Sigmoid colon (tissue), 7 donors: ENCODE measurements around the gene HMX3. TPM values are rescaled to one million over a fixed set of nuclear protein-coding genes. Genes with fewer than 3 reads are reported as not detected.

Source experiments
- DNase-seq: peaks from one replicate; pipeline ENCODE4 v3.0.0-alpha.2; 2019
- H3K27ac ChIP-seq, 4 donors: fragments of 200-600 bp; sonication (generic); one replicate each; pipeline ENCODE4 v1.5.1; 2016 to 2019; ENCODE audit warnings: mild to moderate bottlenecking in 1 of 4
- H3K27me3 ChIP-seq, 3 donors: fragments of 200-600 bp; sonication (generic); one replicate each; pipeline ENCODE4 v1.5.1; 2019; ENCODE audit warnings: mild to moderate bottlenecking in 1 of 3
- H3K36me3 ChIP-seq, 4 donors: fragments of 200-600 bp; sonication (generic); one replicate each; pipeline ENCODE4 v1.5.1; 2016 to 2019
- H3K4me1 ChIP-seq, 4 donors: fragments of 200-600 bp; sonication (generic); one replicate each; pipeline ENCODE4 v1.5.1; 2017 to 2019
- H3K4me3 ChIP-seq, 4 donors: fragments of 200-600 bp; sonication (generic); one replicate each; pipeline ENCODE4 v1.5.1; 2017 to 2019; ENCODE audit warnings: mild to moderate bottlenecking in 2 of 4, moderate library complexity in 1 of 4
- H3K9me3 ChIP-seq, 4 donors: fragments of 200-600 bp in 3 of 4; sonication (generic) in 3 of 4; one replicate each; pipeline versions ENCODE4 v1.5.1 to v1.6.1; 2013 to 2019
- CTCF ChIP-seq, 4 experiments: fragments of 450-650 bp in 3 of 4; fragments of 200-600 bp in 1 of 4; IDR thresholded peaks; one replicate each; pipeline ENCODE4 v1.5.1; 2016 to 2019; ENCODE audit warnings: antibody characterized with exemption in 4 of 4, mild to moderate bottlenecking in 3 of 4, moderate library complexity in 2 of 4
- EP300 ChIP-seq, 4 donors: sonication (generic); formaldehyde crosslinking; IDR thresholded peaks; one replicate each; pipeline ENCODE4 v1.6.1; 2017; ENCODE audit warnings: antibody characterized with exemption in 4 of 4
- POLR2A ChIP-seq, 2 donors: fragments of 450-650 bp; IDR thresholded peaks; one replicate each; pipeline ENCODE4 v1.6.1; 2016; ENCODE audit warnings: antibody characterized with exemption in 2 of 2, mild to moderate bottlenecking in 2 of 2, moderate library complexity in 2 of 2
- POLR2AphosphoS5 ChIP-seq, 4 donors: sonication (generic); formaldehyde crosslinking; IDR thresholded peaks; one replicate each; pipeline ENCODE4 v1.6.1; 2017; ENCODE audit warnings: antibody characterized with exemption in 4 of 4
- WGBS, 2 donors: extraction: QIAGEN DNeasy Blood & Tissue Kit; methylation state at CpG; one replicate each; pipeline ENCODE4 v1.1.7; 2013; 5-methylcytosine and 5-hydroxymethylcytosine counted together
- intact Hi-C: fragments of 100-400 bp; cut with DNase I; formaldehyde crosslinking; loops from one replicate; pipeline ENCODE4 v1.15.1; 2023
- polyA plus RNA-seq, 3 donors: library from polyadenylated mRNA; stranded (reverse); fragments of 200-250 nt; gene quantifications; one replicate each; pipeline ENCODE4 v1.2.3, GENCODE V29; 2013
- total RNA-seq, 4 donors: library from RNA; depleted of rRNA; stranded (reverse); fragments of >200 nt; gene quantifications; one replicate each; pipeline ENCODE4 v1.1.0, GENCODE V29; 2016
- donor health status: healthy with polysubstance abuse.
- donor health status: Bipolar disorder and iron deficiency.
- donor health status: healthy.

The HMX3 gene
- total and polyA plus RNA-seq, 7 donors = 0.52 to 0.83 (median 0.68) TPM; not detected in 4

DNA sequence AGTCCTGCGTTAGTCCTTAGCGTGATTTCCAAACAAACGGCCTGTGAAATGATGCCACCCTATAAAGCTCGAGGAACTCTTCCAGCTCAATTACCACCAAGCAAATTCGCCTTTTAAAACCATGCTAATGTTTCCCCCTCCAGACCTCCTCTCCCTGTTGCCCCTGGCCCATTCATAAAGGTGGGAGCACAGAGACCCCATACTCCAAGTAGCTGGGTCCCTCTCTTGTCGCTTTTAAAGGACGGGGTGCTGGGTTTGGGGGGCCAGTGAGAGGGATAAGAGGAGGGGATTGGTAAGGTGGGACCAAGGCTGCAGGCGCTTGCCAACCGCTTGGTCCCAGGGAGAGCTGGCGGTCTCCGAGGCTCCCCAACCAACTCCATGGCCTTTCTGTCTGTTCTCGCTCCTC lies 13.4 kb downstream of the HMX3 start:
- H3K27me3 ChIP-seq = peaks cover 75 to 94% (median 88%) of the 10 kb centered on the region in 3 donors
- no peak for DNase-seq
- 6 to 8% methylated on average over 12 of the region's 12 CpGs for WGBS, 2 donors
- H3K9me3 ChIP-seq = no peaks in the 10 kb centered on the region
- H3K4me3 ChIP-seq = peak overlapping the region in 2 of 4 donors; percentile 37 to 42
- intact Hi-C loops = no loop called here
- H3K27ac ChIP-seq = no peak overlapping the region
- no peaks in the 10 kb centered on the region for H3K36me3 ChIP-seq
- TF ChIP-seq CTCF (IDR thresholded peaks at IDR 0.05) = no peak
- no peak for TF ChIP-seq POLR2AphosphoS5 (IDR thresholded peaks at IDR 0.05)
- no peak for TF ChIP-seq EP300 (IDR thresholded peaks at IDR 0.05)
- no peak for TF ChIP-seq POLR2A (IDR thresholded peaks at IDR 0.05)
- H3K4me1 ChIP-seq = peaks cover 0 to 54% (median 45%) of the 10 kb centered on the region in 4 donors

- Histone ChIP-seq H3K4me1 (peaks cover 0 to 55% (median 45%) of the 10 kb centered on the region in 4 donors), H3K9me3 (no peaks in the 10 kb centered on the region)
- intact Hi-C loops = loop anchor here (2.0 kb wide), 1 partner anchor 15 kb away; the partner anchor contains the start of gene HMX3
These were observed 13.9 kb downstream of the HMX3 start for GRCh38 chr10:123149568-123150270.

DNA sequence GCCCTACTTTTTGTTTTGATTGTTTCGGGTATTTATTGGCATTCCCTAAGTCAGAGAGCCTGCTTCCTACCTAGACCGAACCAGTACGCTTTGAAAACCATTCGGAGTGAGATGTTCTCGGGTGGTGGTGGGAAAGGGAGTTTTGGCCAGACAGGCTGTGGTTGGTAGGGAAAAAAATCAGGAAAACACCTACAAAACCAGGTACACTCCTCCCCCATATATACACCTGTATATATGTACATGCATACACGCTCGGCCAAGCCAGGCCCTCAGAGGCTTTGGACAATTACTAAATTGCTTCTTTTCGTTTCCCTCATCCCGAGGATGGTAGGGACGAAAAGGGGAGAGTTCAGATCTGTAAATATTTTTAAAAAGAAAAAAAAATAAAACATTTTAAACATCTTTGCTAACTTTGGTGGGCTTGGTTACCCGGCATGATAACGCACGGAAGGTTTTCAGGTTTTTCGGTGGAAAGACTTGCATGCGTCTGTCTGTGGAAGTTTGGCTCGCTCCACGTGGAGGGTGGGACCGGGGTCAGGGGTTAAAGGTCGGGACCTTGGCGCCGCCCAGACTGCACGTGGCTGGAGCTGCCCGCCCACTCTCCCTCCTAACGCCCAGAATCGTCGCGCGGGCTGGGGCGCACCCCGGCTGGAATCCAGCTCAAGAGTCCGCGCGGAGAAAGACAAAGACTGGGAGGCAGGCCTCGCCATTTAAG lies 14.7 kb downstream of the HMX3 start:
- H3K27me3 ChIP-seq = peaks cover 62 to 82% (median 76%) of the 10 kb centered on the region in 3 donors
- H3K27ac ChIP-seq = no peak overlapping the region
- TF ChIP-seq POLR2A (IDR thresholded peaks at IDR 0.05) (no peak), EP300 (IDR thresholded peaks at IDR 0.05) (no peak), POLR2AphosphoS5 (IDR thresholded peaks at IDR 0.05) (peak in 1 of 4 donors; percentile 17)
- no peaks in the 10 kb centered on the region for H3K36me3 ChIP-seq
- no peak for DNase-seq
- intact Hi-C loops = loop anchor here (2.0 kb wide), 1 partner anchor 16 kb away; the partner anchor contains the start of gene HMX3
- H3K9me3 ChIP-seq = no peaks in the 10 kb centered on the region
- peaks cover 0 to 61% (median 49%) of the 10 kb centered on the region in 4 donors for H3K4me1 ChIP-seq
- 6 to 9% methylated on average over 34 of the region's 34 CpGs for WGBS, 2 donors
- H3K4me3 ChIP-seq = peak overlapping the region in 3 of 4 donors; percentile 3 to 42 (median 37)

More at GRCh38 chr10:123149568-123150270, 13.9 kb downstream of the HMX3 start:
- no peak for DNase-seq
- no peak overlapping the region for H3K27ac ChIP-seq
- peak overlapping the region in 3 of 4 donors; percentile 15 to 42 (median 37) for H3K4me3 ChIP-seq
- TF ChIP-seq CTCF (IDR thresholded peaks at IDR 0.05) (no peak), POLR2AphosphoS5 (IDR thresholded peaks at IDR 0.05) (peak in 1 of 4 donors; percentile 23)
- H3K27me3 ChIP-seq = peaks cover 69 to 89% (median 83%) of the 10 kb centered on the region in 3 donors
- 2% methylated on average over 76 of the region's 76 CpGs for WGBS, 2 donors
- no peaks in the 10 kb centered on the region for H3K36me3 ChIP-seq

DNA sequence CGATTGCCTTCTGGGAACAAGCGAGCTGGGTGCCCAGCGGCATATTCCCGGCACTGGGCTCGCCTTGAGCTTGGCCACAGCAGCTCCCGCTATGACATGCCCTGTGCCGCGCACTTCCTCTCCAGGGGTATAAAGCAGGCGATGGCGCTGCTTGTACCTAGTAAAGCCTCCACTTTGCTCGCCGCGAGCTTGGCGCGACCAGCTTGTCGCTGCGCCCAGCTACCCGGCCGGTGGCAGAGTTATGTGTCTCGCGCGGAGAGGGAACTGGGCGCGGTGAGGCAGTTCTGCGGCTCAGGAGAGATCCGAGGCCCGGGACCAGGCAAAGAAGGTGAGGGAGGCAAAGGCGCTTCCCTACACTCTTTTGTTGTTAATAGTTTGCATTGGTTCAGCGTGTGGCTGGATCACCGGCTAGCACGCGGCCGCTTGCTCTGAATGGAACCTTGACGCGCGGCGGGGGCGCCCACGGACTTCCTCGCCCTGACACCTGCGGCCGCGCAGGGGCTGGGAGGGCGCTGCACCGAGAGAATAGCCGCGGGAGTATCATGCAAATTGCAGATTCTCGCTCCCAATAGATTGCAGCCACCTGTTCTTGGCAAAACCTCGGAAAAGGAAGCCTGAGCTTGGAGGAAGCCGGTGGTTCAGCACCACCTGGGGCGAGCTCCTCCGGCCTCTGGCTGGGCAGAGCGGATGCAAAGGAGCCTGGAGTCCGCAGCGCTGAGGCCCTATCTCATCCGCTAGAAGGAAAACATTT lies 15.4 kb downstream of the HMX3 start:
- 2% methylated on average over 56 of the region's 56 CpGs for WGBS, 2 donors
- Histone ChIP-seq H3K9me3 (no peaks in the 10 kb centered on the region), H3K27ac (no peak overlapping the region), H3K36me3 (peaks cover 0 to 5% (median 0%) of the 10 kb centered on the region in 4 donors), H3K4me1 (peaks cover 0 to 61% (median 52%) of the 10 kb centered on the region in 4 donors), H3K27me3 (peaks cover 55 to 74% (median 68%) of the 10 kb centered on the region in 3 donors), H3K4me3 (peak overlapping the region in 3 of 4 donors; percentile 3 to 11 (median 10))
- DNase-seq = no peak
- intact Hi-C loops = loop anchor here (2.0 kb wide), 1 partner anchor 16 kb away; the partner anchor contains the start of gene HMX3
- TF ChIP-seq POLR2AphosphoS5 (IDR thresholded peaks at IDR 0.05) = no peak
- no peak for TF ChIP-seq POLR2A (IDR thresholded peaks at IDR 0.05)
- TF ChIP-seq CTCF (IDR thresholded peaks at IDR 0.05) = no peak
- no peak for TF ChIP-seq EP300 (IDR thresholded peaks at IDR 0.05)
